GM21717 (cell line): Measurements from ENCODE around the gene GHRH.

Source experiments
- ATAC-seq: cut with Tn5 transposase; IDR thresholded peaks from one replicate; pipeline ENCODE4 v1.9.1; 2021; ENCODE audit warnings: mild to moderate bottlenecking, moderate library complexity; ENCODE audit not compliant: unreplicated experiment

Gene GHRH

DNA sequence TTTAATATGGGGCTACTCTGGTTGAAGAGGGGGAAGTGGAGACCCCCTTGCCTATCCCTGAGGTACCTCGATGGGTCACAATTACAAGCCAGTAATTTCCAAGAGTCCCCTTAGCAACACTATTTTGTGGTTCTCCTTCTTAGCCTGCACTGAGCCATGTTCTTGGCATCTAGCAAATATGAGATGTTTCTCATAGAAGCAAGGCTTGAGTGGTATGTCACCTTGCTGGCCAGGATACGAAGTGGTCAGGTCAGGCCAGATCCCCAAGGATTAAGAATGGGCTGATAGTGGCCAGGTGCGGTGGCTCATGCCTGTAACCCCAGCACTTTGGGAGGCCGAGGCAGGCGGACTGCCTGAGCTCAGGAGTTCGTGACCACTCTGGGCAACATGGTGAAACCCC, 2.1 kb upstream of the GHRH start:
- no peak for ATAC-seq

DNA sequence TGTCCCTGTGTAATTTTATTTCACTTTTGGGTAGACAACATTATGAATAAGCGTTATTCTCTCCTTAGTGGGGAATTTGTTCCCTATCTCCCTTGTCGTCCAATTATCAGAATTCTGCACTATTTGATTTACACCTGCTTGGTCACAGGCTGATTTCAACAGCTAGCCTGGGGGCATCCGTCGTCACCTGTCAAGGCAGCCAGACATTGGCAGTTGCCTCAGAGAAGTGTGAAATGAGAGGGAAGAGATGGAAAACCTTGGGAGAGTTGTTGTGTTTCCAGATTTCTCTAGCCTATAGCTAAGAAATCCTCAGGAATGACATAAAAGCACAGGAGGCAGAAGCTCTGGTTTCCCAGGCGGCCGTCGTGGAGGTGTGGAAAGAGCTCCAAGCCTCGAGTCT, 891 bp upstream of the GHRH start:
- ATAC-seq, result no peak

DNA sequence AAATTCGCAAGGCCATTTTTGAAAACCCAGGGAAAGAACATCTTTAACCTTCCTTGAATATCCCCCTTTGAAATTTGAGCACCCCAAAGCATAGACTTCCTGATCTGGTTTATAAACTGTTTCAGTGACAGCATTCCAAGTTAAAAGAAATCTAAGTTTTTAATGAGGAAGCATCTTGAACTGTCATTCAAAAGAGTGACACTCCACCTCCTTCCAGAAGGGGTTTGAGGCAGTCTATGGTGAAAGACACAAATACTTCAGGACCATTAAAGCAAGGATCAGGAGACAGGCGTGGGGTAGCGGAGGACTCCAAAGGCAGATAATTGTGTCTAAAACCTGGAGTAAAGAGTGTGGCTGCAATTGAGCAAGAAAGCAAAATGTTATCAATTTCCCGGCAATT, 691 bp downstream of the GHRH start:
- no peak for ATAC-seq

DNA sequence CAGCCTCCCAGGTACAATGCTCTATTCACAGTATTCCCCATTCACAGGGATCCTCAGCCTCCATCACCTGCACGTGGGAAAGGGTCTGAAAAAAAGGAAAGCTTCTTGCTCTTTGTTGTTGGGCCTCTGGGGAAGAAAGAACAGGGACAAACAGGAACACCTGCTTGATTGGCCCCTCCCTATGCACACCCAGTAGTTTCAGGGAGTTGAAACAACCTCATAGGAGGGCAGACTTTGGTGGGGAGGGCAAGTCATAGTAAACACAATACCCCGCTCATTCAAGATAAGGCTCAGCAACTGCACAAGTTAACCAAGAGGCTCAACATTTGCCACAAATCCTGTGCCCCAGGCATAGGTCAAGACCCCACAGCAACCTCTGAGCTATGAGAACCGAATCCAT, 1.7 kb downstream of the GHRH start:
- no peak for ATAC-seq

DNA sequence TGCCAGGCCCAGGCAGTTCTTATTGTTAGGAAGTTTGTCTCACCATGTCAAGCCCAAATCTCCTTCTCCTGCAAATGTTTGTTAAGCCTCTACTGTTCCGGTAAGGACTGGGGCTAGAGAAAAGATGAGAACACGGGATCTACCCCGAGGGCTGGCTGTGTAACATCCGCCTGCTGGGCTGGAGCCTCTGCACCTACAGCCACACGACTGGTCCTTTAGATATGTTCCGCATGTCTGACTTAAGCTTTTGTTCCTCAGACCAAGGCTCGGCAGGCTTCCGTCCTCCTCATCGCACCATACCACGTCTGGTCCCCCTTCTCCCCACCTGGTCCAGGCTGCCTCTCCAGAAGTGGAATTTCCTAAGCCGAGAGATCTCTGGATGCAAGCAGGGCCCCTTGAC, 2.6 kb downstream of the GHRH start:
- ATAC-seq, result no peak

DNA sequence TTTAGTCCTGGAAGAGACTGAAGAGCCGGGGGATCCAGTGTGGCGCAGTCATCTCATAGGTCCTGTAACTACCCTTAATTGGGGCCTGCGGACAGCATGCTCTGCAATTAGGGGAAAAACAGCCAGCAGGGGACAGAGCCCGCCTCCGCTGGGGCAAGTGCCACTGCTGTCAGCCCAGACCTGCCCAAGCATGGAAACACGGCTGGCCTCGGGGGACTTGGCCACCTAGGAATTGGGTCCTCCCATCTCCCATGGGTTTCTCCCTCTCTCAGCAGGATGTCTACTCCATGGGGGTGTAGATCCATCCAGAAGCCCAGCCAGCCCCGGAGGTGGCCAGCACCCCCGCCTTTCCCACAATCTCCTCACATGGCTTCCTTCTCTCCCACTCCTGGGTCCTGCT, 3.6 kb downstream of the GHRH start:
- ATAC-seq, result no peak

DNA sequence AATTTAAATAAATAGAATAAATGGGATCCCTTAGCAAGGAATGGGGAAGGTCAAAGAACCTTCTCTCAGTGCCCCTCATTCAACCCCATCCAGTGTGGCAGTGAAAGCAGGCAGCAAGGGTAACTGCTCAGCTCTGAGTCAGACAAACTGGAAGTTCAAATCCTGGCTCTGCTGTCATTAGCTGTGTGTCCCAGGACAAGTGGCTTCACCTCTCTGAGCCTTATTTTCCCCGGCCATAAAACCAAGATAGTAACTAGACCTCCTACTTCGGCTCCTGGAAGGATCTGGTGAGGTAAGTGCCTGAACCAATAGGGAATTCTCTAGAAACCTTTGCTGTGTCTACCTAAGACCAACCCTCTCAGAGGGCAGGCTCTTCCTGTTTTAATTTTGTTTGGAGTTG, 4.1 kb downstream of the GHRH start:
- ATAC-seq, result no peak

DNA sequence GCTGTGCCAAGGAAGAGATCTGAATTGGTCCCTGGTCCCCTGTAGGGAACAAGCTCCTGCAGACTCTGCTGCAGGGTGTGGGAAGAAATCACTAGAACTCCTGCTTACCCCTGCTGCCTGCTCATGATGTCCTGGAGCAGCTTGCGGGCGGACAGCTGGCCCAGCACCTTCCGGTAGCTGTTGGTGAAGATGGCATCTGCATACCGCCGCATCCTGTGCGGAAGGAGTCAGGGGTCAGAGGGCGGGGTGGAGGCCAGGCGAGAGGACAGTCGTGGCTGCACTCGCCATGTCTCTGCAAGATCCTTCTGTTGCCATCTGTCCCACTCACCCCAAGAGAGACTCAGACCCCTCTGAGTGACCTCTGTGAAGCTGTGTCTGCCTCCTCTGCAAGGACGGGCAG, 5.3 kb downstream of the GHRH start:
- ATAC-seq, result no peak

DNA sequence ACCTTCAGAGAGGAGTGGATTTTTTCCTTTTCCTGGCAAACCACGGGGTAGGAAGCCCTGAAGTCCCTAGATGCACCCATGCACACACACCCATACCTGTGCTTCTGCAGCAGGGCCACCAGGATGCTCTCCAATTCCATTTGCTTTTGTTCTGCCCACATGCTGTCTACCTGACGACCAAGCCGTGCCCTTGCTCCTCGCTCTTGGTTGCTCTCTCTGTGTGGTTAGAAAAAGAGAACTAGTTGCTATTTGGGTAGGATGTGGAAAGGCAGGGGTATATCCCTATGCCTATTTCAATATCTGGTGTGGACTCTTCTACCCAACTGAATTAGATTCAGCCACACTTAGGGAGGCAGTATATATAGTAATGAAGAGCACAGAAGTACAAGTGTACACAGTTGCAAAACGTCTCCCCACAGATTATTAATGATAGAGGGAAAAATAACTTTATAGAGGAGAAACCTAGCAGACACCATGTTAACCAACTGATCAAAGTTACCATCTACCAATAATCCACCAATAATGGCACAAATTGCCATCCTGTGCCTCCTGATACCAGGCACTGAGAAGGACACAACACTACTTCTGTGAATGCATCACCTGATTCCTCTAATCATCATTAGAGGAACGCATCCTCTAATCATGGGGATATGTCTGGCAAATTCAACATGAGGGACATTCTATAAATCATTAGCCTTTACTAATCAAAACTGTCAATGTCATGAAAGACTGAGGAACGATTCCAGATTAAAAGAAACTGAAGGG, 7.3 kb downstream of the GHRH start:
- ATAC-seq, result no peak

DNA sequence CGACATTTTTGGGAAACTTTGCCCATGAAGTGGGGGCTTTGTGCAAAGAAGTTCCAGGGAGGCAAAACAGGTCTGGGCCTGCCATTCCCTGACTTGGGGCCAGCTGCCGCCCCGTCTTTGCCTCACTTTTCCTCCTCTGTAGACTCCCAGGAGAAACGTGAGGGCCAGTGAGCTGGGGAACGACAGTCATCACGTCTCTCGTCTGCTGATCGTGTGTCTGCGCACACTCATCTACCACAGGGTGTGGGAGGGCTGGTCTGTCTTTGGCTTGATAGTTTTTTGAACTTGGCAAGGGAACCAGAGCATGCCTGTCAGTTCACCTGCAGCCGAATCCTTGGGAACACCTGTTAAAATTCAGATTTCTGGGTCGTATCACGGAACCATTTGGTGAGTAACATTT, 8.5 kb downstream of the GHRH start:
- ATAC-seq, result no peak

DNA sequence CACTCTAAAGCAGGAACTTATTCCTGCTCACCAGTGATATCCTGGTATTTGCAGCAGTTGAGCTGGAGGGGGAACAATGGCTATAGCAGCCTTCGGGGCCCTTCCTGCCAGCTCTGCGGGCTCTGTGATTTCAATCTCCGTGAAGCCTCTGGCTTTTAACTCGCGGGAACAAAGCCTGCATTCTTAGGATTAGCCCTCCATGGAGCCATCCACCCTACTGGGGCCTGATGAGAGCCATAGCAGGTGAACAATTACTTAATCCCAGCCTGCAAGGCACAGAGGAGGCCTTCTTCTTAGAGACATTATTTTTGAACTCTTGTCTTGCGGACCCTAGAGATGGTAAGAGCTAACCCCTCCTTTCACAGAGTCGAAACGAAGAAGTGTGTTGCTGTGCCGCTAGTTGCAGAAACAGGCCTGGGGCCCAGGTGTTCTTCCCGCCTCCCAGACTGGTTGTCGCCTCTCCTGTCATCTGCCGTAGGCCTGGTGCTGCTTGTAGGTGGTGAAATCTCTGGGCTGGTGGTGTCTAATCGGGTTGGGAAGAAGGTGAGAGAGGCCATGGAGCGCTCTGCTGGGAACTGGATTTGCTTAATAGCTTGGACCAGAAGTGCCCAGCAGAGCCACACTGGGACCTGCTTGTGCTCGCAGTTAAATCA, 9.7 kb downstream of the GHRH start:
- ATAC-seq, result no peak

DNA sequence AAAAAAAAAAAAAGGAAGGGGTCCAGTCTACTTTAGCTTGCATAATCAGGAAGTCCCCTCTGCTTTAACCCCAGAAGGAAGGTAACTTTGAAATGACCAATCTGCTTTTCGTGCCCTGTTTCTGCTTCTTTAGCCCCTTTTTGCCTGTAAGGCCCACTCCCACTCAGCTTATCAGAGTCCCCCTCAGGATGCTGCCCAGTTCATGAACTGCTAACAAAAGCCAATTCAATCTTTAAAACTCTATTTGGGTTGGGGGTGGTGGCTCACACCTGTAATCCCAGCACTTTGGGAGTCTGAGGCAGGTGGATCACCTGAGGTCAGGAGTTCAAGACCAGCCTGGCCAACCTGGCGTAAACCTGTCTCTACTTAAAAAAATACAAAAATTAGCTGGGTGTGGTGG, 12.3 kb downstream of the GHRH start:
- ATAC-seq, result no peak

DNA sequence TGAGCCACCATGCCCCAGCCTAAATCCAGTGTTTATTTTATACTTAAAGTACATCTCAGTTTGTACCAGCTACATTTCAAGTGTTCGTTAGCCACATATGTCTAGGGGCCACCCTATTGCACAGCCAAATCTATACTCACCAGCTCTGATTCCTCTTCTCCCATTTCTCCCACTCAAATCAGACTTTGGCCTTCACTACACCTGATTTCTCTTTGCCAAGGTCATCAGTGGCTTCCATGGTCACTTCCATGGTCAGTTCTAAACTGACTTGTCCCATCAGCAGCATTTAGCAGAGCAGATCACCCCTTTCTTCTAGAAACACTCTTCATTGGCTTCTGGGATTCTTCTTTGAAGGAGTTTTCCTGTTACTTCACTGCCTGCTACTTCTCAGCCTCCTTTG, 14.1 kb downstream of the GHRH start:
- ATAC-seq, result no peak

DNA sequence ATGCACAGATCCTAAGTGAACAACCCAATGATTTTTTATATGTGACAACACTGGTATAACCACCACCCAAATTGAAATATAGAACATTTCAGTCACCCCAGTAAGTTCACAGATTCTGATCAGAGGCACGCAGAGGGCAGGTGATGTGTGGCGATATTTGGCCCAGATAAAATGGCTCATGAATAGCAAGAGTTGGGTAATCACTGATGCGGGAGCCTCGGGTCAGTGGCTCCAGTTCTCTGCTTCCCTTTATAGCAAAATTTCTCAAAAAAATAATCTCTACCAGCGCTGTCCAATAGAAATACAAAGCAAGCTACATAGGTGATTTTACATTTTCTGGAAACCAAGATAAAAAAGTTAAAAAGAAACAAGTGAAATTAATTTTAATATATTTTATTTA, 14.9 kb downstream of the GHRH start:
- no peak for ATAC-seq

DNA sequence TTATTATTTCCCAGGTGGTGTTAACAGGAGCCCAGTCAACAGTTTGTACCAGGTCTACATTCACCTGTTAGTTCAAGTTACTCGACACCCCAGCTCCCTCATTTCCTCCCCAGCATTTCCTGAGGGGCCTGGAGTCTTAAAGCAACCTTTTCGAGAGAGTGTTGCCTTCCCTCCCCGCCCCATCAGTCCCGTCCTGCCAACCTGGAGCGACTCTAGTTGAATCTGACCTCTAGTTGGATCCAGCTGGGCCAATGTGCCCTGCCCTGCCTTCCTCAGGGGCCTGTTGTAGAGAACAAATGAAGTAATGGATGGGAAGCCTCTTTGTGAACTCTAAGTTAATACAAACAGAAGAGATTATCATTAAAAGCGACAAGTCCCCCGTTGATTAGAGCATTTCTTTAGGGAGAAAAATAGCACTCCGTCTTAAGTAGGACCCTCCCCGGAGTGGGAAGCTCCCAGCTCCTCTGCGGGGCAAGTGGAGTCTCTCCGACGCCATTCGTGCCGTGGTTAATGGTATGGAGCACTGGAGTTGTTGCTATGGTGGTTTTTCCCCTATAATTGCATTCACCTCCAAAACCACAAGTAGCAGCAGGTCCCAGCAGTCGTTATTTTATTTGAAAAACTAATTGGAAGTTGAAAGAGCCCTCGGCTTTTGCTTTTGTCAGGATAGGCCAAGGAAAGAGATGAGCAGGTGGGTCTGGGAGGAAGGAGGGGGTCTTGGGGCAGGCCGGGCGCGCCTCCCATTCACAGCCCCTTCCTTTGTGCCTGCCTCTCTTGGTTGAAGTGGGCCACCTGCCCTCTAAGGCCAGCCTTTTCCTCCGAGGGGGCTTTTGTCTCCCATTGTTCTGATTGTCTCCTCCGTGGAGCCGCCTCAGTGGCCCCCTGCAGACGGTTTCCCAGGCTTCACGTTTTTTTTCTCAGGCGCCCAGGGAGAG, 16.1 kb downstream of the GHRH start:
- ATAC-seq, result no peak

DNA sequence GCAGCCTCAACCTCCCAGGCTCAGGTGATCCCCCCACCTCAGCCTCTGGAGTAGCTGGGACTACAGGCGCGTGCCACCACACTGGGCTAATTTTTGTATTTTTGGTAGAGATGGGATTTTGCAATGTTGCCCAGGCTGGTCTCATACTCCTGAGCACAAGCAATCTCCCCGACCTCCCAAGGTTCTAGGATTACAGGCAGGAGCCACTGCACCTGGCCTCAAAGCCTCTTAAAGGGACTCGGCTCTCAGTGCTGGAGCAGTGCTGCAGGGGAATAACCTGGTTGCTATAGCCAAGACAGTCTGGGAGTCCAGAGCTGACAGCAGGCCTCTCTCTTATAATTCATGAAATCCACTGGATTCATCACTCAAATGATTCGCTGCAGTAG, 17.0 kb downstream of the GHRH start:
- no peak for ATAC-seq

DNA sequence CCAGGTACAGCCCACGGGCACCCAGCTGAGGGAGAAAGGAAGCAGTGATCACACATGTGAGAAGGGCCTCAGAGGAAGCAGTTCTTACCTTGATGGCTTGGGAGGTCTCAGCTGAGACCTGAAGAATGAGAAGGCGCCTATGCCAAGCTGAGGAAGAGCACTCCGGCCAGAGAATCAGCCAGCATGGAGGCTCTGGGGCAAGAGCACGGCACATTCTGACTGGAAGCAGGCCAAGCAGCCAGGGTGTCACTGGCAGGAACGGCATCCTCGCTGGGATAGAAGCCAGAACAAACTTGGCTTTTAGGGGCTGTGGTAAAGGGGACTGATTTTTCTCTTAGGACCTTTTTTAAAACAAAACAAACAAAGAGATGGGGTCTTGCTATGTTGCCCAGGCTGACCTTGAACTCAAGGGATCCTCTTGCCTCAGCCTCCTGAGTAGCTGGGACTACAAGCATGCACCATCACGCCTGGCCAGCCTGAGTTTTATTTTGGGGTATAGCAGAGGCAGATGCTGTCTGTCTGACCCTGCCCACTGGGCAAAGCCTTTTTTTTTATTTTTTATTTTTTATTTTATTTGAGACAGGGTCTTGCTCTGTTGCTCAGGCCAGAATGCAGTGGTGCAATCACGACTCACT, 17.6 kb downstream of the GHRH start:
- no peak for ATAC-seq

DNA sequence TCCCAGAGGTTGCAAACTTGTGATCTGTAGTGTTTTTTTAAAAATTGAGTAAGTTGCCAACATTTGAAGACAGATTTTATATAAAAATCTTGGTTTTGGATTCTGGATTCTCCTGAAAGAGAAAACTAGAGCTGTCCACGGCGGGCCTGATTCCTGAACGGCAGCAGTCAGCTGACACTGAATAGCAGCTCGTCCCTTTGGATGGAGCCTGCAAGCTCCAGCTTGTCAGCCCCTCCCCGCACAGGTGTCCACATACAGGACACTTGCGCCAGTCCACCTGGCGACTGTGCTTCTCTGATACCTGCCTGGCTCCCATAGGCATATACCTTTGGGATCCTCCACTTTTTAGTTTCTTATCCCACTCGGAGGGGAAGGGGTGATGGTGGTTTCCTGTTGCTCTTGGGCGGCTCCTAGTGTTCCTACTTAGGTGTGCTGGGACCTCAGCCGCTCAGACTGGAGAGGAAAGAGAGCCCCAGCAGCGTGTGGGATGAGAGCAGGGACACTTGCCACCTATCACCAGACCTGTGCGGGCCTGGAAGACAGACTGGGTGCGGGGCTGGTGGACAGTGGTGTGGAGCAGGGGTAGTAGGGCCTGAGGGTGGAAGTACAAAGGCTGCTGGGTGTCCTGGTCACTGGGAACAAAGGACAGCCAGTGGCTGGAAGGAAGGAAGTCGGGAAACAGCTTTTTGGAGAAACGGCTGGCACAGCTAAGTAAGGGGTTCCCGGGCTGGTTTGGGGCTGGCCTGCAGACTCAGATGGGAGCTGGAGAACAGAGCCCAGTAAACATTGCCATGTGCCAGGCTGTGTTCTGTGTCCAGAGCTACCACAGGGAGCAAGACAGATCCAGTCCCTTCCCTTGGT, 18.3 kb downstream of the GHRH start:
- no peak for ATAC-seq

DNA sequence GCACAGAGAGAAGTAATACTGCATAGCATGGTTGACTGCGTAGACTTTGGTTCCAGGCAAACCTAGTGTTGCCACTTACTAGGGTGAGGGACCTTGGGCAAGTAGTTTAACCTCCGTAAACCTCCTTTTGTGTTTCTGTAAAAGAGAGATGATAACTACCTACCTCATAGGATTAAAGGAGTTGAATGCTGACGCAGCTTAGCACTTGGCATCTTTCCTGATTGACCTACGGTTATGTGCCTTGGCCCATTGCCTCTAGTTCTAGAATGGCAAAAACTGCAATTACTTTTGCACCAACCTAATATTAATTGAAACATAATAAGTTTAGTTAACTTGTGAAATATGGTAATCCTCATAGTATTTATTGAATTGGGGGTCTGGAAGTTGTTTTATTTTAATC, 19.1 kb downstream of the GHRH start:
- no peak for ATAC-seq

DNA sequence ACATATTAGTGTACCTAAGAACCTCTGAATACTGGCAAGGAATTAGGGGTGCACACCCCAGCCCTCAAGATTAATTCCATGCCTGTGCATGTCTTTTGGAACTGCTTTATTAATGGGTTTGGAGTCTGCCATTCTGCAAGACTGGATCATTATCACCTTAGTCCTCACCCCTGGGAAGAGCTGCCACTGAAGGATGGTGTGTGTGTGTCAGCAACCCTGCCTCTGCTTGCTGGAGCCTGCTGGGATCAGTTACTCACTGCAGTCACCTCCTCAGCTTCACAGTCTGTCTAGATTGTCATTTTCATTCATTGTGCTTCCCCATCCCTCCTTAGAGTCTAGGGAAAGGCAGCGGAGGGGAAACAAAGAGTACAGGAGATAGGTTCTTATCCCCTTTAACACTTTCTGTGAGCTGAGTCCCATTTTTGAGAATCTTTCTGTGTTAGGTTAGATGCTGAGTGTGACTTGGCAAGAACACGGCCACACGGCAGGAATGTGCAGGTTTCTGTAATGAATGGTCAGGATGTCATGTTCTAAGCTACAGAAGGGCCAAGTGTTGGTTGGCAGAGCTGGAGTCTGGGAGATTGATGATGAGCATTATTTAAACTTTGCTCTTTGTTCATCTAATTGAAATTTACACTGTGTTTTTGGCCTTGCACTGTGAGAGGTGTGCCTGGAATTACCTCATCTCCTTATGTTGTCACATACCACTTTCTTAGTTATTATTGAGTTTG, 21.1 kb downstream of the GHRH start:
- ATAC-seq, result no peak
